Suppressor macrophage treated with lipopolysaccharide for 1 hour (primary cell): Measurements from ENCODE around the gene AP1B1.

Experiments
- DNase-seq, 3 donors: peaks; one replicate each; pipeline ENCODE4 v3.0.0-alpha.2; 2020 to 2022

The AP1B1 gene

GRCh38 chr22:29291215-29291614 is 97.2 kb downstream of the AP1B1 start:
- no peak for DNase-seq

DNA sequence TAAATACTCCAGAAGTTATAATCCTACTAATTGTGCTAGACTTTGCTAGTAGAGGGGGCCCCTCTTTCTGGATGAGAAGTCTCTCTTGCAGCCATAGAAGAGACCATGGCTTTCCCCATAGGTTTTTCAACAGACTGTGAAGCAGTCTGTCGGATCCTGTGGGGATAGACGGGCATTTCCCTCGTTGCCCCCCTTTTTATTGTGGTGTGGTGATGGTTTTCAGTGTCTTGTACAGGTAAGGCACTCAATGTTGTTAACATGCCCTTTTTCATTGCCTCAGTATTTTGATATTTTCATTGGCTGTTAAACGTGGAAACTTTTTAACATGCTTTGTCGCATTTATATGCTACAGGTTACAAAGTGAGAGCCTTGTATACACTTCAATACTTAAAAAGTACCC is 98.3 kb downstream of the AP1B1 start:
- DNase-seq, result no peak

- DNase-seq, result no peak
Observed at GRCh38 chr22:29288837-29289236, 99.5 kb downstream of the AP1B1 start.

DNA sequence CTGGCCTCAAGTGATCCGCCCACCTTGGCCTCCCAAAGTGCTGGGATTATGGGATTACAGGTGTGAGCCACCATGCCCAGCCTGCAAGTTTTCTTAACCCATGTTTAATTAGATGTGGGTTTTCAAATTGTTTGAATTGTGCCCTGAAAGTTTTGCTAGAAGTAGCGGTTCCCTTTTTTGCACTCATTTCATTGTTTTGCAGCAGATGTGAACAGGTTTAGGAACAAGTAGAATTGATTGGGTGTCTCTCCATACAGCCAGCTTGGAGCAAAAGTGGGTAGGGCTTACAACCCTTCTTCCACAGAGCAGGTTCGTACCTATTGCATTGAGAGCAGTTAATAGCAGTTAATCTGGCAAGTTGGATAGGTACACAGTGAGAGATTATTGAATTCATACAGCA is 104.2 kb downstream of the AP1B1 start:
- no peak for DNase-seq

GRCh38 chr22:29277927-29278326 is 110.4 kb downstream of the AP1B1 start:
- DNase-seq, result no peak
